LNCaP clone FGC (cell line): ENCODE measurements around the gene PLXNA4.

Experiments used
- DNase-seq: peaks from one replicate; pipeline ENCODE4 v3.0.0-alpha.2; 2011; ENCODE audit warnings: low read depth
- H3K4me3 ChIP-seq: 2 replicates; pipeline ENCODE4 v1.5.1; 2011; ENCODE audit warnings: mild to moderate bottlenecking, low read depth, low read length, control low read depth
- CTCF ChIP-seq: IDR thresholded peaks from 2 replicates; pipeline ENCODE4 v1.5.1; 2012; ENCODE audit warnings: mild to moderate bottlenecking; ENCODE audit not compliant: control insufficient read depth, insufficient read depth; ENCODE audit errors: extremely low read depth

PLXNA4 gene

GRCh38 chr7:132275416-132276233, 300.6 kb downstream of the PLXNA4 start:
- TF ChIP-seq CTCF: no peak
- no peak for DNase-seq
- no peak overlapping the region for H3K4me3 ChIP-seq

GRCh38 chr7:132272763-132273371, 303.4 kb downstream of the PLXNA4 start:
- no peak overlapping the region for H3K4me3 ChIP-seq
- no peak for TF ChIP-seq CTCF
- no peak for DNase-seq

- H3K4me3 ChIP-seq: no peak overlapping the region
- no peak for DNase-seq
- TF ChIP-seq CTCF: no peak
Measured at GRCh38 chr7:132270517-132270916, 305.8 kb downstream of the PLXNA4 start.

GRCh38 chr7:132269718-132270117, 306.6 kb downstream of the PLXNA4 start:
- DNase-seq: no peak
- no peak overlapping the region for H3K4me3 ChIP-seq
- no peak for TF ChIP-seq CTCF

GRCh38 chr7:132263151-132263550, 313.1 kb downstream of the PLXNA4 start:
- no peak overlapping the region for H3K4me3 ChIP-seq
- no peak for TF ChIP-seq CTCF
- DNase-seq: no peak

GRCh38 chr7:132262160-132262470, 314.2 kb downstream of the PLXNA4 start:
- TF ChIP-seq CTCF: no peak

More at GRCh38 chr7:132262160-132262470, 314.2 kb downstream of the PLXNA4 start:
- no peak for DNase-seq
- H3K4me3 ChIP-seq: no peak overlapping the region
